Left lung (tissue), 10 donors: ENCODE data around the gene CENPW. TPM values are rescaled to one million over a fixed set of nuclear protein-coding genes. Genes with fewer than 3 reads are reported as not detected.

Experiments
- ATAC-seq: fragments of 200-7000 bp; cut with Tn5 transposase; one replicate; pipeline ENCODE4 v1.9.1; 2020; ENCODE audit warnings: moderate library complexity
- DNase-seq, 4 donors: peaks; one replicate each; pipeline ENCODE4 v3.0.0-alpha.2; 2013 to 2020
- H3K27ac ChIP-seq, 2 donors: fragments of 200-600 bp; sonication (generic) in 1 of 2; one replicate each; pipeline versions ENCODE4 v1.5.0 to v1.8.0; 2020 to 2021
- H3K27me3 ChIP-seq, 2 donors: fragments of 200-600 bp; sonication (generic) in 1 of 2; one replicate each; pipeline versions ENCODE4 v1.5.0 to v1.8.0; 2020 to 2021
- H3K36me3 ChIP-seq, 2 donors: fragments of 200-600 bp; sonication (generic) in 1 of 2; one replicate each; pipeline versions ENCODE4 v1.5.0 to v1.8.0; 2020 to 2021
- H3K4me1 ChIP-seq, 2 donors: fragments of 200-600 bp; one replicate each; pipeline ENCODE4 v1.8.0; 2021
- H3K4me3 ChIP-seq, 2 donors: fragments of 200-600 bp; sonication (generic) in 1 of 2; one replicate each; pipeline versions ENCODE4 v1.5.0 to v1.8.0; 2020 to 2021; ENCODE audit warnings: mild to moderate bottlenecking in 1 of 2
- H3K9me3 ChIP-seq, 2 donors: fragments of 200-600 bp; sonication (generic) in 1 of 2; one replicate each; pipeline versions ENCODE4 v1.5.0 to v1.8.0; 2020 to 2021
- intact Hi-C, 2 donors: fragments of 100-400 bp; cut with DNase I; formaldehyde crosslinking; loops; one replicate each; pipeline versions ENCODE4 v1.11.2 to v1.14.2; 2022
- polyA plus RNA-seq, 6 donors: library from polyadenylated mRNA; unstranded; fragments of 120-200 nt; gene quantifications; one replicate each; pipeline ENCODE4 v1.2.1, GENCODE V29; 2013; ENCODE audit not compliant: insufficient read length in 6 of 6
- total RNA-seq, 2 donors: library from RNA; stranded (reverse); fragmentation: NEBNext Ultra II Directional; extraction: Animal tissue kit (Norgen Biotek cat#: 25700); gene quantifications; one replicate each; pipeline ENCODE4 v1.2.1, GENCODE V29; 2021
- TF ChIP-seq, protein P1 (sequence below), 2 donors: fragments of 200-600 bp; sonication (generic) in 1 of 2; IDR thresholded peaks; one replicate each; pipeline versions ENCODE4 v1.5.0 to v1.8.0; 2021; ENCODE audit warnings: antibody characterized with exemption in 2 of 2
- donor health status: DM: no; HTN: yes; CAD: no.
- donor health status: DM: no; HTN: no; CAD: no.

Gene CENPW
- total and polyA plus RNA-seq, 8 donors, result 8.5 to 36.8 (median 22.4) TPM

DNA sequence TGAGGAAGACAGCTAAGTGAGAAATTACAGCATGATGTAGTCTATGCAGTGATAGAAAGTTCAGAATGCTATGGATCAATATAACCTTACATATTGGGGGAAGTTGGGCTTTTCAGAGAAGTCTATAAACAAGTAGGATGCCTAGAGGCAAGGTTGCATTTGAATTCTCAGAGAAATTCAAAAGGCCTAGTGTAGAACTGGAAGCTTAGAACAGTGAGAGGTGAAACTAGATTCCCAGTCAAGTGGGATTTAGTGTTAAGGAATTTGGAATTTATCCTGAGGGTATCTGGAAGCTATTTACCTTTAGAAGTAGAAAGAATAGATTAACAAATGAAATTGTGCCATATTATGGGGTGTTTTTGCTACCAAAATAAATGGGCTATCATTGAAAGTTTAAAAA is 4.3 kb downstream of the CENPW start:
- Histone ChIP-seq H3K27ac (no peak overlapping the region), H3K4me1 (peaks cover 11 to 17% of the 10 kb centered on the region in 2 donors), H3K27me3 (no peaks in the 10 kb centered on the region), H3K36me3 (no peaks in the 10 kb centered on the region), H3K9me3 (no peaks in the 10 kb centered on the region), H3K4me3 (no peak overlapping the region)
- intact Hi-C loops, result no loop called here
- ATAC-seq (no peak), DNase-seq (no peak)
- TF ChIP-seq, protein P1, sequence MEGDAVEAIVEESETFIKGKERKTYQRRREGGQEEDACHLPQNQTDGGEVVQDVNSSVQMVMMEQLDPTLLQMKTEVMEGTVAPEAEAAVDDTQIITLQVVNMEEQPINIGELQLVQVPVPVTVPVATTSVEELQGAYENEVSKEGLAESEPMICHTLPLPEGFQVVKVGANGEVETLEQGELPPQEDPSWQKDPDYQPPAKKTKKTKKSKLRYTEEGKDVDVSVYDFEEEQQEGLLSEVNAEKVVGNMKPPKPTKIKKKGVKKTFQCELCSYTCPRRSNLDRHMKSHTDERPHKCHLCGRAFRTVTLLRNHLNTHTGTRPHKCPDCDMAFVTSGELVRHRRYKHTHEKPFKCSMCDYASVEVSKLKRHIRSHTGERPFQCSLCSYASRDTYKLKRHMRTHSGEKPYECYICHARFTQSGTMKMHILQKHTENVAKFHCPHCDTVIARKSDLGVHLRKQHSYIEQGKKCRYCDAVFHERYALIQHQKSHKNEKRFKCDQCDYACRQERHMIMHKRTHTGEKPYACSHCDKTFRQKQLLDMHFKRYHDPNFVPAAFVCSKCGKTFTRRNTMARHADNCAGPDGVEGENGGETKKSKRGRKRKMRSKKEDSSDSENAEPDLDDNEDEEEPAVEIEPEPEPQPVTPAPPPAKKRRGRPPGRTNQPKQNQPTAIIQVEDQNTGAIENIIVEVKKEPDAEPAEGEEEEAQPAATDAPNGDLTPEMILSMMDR (IDR thresholded peaks at IDR 0.05), result no peak

DNA sequence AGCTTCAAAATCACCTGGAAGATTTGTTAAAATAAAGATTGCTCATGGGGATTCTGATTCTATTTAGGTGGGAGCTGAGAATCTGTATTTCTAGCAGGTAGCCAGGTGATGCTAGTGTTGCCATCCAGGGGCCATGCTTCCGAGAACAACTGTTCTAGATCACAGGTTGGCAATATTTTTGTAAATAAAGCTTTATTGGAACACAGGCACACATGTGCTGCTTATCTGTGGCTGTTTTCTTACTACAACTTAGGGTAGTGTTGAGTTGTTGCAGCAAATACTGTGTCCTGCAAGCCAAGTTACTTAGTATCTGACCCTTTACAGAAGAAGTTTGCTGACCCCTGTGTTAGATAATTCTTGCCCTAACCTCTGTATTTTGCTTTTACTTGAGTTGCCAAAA is 12.0 kb downstream of the CENPW start:
- H3K36me3 ChIP-seq, result no peaks in the 10 kb centered on the region
- ATAC-seq, result no peak
- peaks cover 0 to 8% of the 10 kb centered on the region in 2 donors for H3K9me3 ChIP-seq
- no peaks in the 10 kb centered on the region for H3K27me3 ChIP-seq
- DNase-seq, result no peak
- H3K4me1 ChIP-seq, result no peaks in the 10 kb centered on the region
- TF ChIP-seq, protein P1 (IDR thresholded peaks at IDR 0.05), result no peak
- no peak overlapping the region for H3K4me3 ChIP-seq
- H3K27ac ChIP-seq, result no peak overlapping the region
- intact Hi-C loops, result no loop called here

DNA sequence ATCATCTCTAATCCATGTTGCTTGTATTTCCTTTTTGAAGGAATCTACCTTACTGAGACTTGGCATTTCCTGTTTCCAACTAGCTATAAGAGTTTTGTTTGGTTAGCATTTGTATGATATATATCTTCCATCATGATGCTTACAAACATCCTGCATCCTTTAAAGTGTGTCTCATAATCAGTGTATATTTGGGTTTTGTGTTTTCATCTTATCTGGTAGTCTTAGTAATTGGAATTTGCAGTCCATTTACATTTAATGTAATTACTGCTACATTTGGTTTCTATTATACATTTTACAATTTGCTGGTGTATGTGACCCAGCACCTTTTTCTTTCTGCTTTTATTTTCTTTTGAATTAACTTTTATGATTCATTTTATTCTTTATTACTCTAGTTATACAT is 12.6 kb downstream of the CENPW start:
- Histone ChIP-seq H3K4me1 (no peaks in the 10 kb centered on the region), H3K27ac (no peak overlapping the region), H3K36me3 (no peaks in the 10 kb centered on the region), H3K27me3 (no peaks in the 10 kb centered on the region), H3K9me3 (peaks cover 0 to 13% of the 10 kb centered on the region in 2 donors), H3K4me3 (no peak overlapping the region)
- ATAC-seq, result no peak
- no peak for DNase-seq
- intact Hi-C loops, result no loop called here
- TF ChIP-seq, protein P1 (IDR thresholded peaks at IDR 0.05), result no peak

DNA sequence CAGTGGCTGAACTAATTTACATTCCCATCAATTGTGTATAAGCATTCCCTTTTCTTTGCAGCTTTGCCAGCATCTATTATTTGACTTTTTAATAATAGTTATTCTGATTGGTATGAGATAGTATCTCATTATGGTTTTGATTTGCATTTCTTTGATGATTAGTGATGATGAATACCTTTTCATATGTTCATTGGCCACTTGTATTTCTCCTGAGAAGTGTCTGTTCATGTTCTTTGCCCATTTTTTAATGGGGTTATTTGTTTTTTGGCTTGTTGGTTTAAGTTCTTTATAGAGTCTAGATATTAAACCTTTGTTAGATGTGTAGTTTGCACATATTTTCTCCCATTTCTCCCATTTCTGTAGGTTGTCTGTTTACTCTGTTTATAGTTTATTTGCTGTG is 16.6 kb downstream of the CENPW start:
- TF ChIP-seq, protein P1 (IDR thresholded peaks at IDR 0.05), result no peak
- Histone ChIP-seq H3K27me3 (no peaks in the 10 kb centered on the region), H3K4me3 (no peak overlapping the region), H3K4me1 (no peaks in the 10 kb centered on the region), H3K27ac (no peak overlapping the region), H3K36me3 (no peaks in the 10 kb centered on the region), H3K9me3 (peaks cover 0 to 26% of the 10 kb centered on the region in 2 donors)
- DNase-seq (no peak), ATAC-seq (no peak)
- intact Hi-C loops, result no loop called here

DNA sequence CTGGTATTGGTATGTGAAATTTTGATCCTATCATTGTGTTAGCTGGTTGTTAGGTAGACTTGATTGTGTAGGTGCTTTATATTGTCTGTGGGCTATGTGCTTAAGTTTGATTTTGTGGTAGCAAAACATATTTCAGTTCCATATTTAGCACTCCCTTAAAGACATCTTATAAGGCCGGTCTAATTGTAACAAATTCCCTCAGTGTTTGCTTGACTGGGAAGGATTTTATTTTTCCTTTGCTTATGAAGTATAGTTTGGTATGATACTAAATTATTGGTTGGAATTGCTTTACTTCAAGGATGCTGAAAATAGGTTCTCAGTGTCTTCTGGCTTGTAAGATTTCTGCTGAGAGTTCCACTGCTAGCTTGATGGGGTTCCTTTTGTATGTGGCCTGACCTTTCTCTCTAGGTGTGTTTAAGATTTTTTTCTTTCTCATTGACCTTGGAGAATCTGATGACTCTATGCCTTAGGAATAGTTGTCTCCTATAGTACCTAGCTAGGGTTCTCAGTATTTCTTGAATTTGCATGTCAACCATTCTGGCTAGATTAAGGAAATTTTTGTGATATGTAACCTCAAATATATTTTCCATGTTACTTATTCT is 20.1 kb downstream of the CENPW start:
- H3K27me3 ChIP-seq, result no peaks in the 10 kb centered on the region
- intact Hi-C loops, result no loop called here
- H3K9me3 ChIP-seq, result peaks cover 0 to 26% of the 10 kb centered on the region in 2 donors
- ATAC-seq (no peak), DNase-seq (no peak)
- H3K27ac ChIP-seq, result no peak overlapping the region
- H3K36me3 ChIP-seq, result no peaks in the 10 kb centered on the region
- H3K4me3 ChIP-seq, result no peak overlapping the region
- TF ChIP-seq, protein P1 (IDR thresholded peaks at IDR 0.05), result no peak
- no peaks in the 10 kb centered on the region for H3K4me1 ChIP-seq
